ENCODE results near the gene NRG3.

GRCh38 chr10:82874671-82875070 lies 999.7 kb downstream of the NRG3 start:
- TF ChIP-seq, protein P1, sequence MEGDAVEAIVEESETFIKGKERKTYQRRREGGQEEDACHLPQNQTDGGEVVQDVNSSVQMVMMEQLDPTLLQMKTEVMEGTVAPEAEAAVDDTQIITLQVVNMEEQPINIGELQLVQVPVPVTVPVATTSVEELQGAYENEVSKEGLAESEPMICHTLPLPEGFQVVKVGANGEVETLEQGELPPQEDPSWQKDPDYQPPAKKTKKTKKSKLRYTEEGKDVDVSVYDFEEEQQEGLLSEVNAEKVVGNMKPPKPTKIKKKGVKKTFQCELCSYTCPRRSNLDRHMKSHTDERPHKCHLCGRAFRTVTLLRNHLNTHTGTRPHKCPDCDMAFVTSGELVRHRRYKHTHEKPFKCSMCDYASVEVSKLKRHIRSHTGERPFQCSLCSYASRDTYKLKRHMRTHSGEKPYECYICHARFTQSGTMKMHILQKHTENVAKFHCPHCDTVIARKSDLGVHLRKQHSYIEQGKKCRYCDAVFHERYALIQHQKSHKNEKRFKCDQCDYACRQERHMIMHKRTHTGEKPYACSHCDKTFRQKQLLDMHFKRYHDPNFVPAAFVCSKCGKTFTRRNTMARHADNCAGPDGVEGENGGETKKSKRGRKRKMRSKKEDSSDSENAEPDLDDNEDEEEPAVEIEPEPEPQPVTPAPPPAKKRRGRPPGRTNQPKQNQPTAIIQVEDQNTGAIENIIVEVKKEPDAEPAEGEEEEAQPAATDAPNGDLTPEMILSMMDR (IDR thresholded peaks at IDR 0.05): no peak
- TF ChIP-seq POLR2A (IDR thresholded peaks at IDR 0.05): no peak

All from gastroesophageal sphincter (tissue), 3 donors.